ENCODE data around the gene TDRD15.
A peak's percentile ranks its signal among the peaks of the same experiment; 100 is the strongest.

- TF ChIP-seq CTCF (conservative IDR thresholded peaks at IDR 0.05; ENCODE audit: low read depth, low read length) (peak; percentile 22; the same call in 1 of the 2 replicates), MAFK (IDR thresholded peaks at IDR 0.05; ENCODE audit: low read depth, low read length) (no peak), POLR2A (IDR thresholded peaks at IDR 0.05; ENCODE audit: low read depth, low read length) (no peak), RAD21 (IDR thresholded peaks at IDR 0.05; ENCODE audit: low read length) (no peak), CEBPB (IDR thresholded peaks at IDR 0.05; ENCODE audit: low read depth, low read length) (no peak), MAZ (IDR thresholded peaks at IDR 0.05; ENCODE audit: borderline replicate concordance, low read depth, low read length) (no peak), MXI1 (IDR thresholded peaks at IDR 0.05; ENCODE audit: borderline replicate concordance, low read depth, low read length) (no peak), RCOR1 (IDR thresholded peaks at IDR 0.05; ENCODE audit: insufficient replicate concordance, low read length) (no peak), NFE2L2 (IDR thresholded peaks at IDR 0.05; ENCODE audit: low read depth, low read length) (no peak), SMC3 (IDR thresholded peaks at IDR 0.05; ENCODE audit: low read depth, low read length) (no peak), BHLHE40 (IDR thresholded peaks at IDR 0.05; ENCODE audit: low read depth, low read length) (no peak)
- TF ChIP-seq, protein P1, sequence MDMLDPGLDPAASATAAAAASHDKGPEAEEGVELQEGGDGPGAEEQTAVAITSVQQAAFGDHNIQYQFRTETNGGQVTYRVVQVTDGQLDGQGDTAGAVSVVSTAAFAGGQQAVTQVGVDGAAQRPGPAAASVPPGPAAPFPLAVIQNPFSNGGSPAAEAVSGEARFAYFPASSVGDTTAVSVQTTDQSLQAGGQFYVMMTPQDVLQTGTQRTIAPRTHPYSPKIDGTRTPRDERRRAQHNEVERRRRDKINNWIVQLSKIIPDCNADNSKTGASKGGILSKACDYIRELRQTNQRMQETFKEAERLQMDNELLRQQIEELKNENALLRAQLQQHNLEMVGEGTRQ (IDR thresholded peaks at IDR 0.05; ENCODE audit: low read depth, low read length): no peak
- TF ChIP-seq, protein P2, sequence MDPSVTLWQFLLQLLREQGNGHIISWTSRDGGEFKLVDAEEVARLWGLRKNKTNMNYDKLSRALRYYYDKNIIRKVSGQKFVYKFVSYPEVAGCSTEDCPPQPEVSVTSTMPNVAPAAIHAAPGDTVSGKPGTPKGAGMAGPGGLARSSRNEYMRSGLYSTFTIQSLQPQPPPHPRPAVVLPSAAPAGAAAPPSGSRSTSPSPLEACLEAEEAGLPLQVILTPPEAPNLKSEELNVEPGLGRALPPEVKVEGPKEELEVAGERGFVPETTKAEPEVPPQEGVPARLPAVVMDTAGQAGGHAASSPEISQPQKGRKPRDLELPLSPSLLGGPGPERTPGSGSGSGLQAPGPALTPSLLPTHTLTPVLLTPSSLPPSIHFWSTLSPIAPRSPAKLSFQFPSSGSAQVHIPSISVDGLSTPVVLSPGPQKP (IDR thresholded peaks at IDR 0.05; ENCODE audit: borderline replicate concordance, low read depth, low read length): no peak
Observed at GRCh38 chr2:21165350-21165749, 41.6 kb downstream of the TDRD15 start.
